Measurements from ENCODE around the gene ARL14EP. TPM values are rescaled to one million over a fixed set of nuclear protein-coding genes. Genes with fewer than 3 reads are reported as not detected.

ARL14EP gene
- total RNA-seq, 1 donor from 2014 or later, result 25.4 TPM

GRCh38 chr11:30316237-30316636 is 6.7 kb upstream of the ARL14EP start:
- TF ChIP-seq EZH2 (IDR thresholded peaks at IDR 0.05; ENCODE audit: insufficient read depth, low read length), result no peak
- no peak for TF ChIP-seq CTCF (IDR thresholded peaks at IDR 0.05; ENCODE audit: insufficient read depth, low read depth, low read length)
- H3K9me3 Mint-ChIP-seq (ENCODE audit: unreplicated experiment), result no peaks in the 10 kb centered on the region
- H4K20me1 ChIP-seq (ENCODE audit: insufficient read depth, low read length), result no peaks in the 10 kb centered on the region
- no peaks in the 10 kb centered on the region for H3K36me3 ChIP-seq (ENCODE audit: insufficient read depth, low read length)
- DNase-seq (ENCODE audit: low read depth) (no peak), FAIRE-seq (no peak)
- H3K4me2 ChIP-seq (ENCODE audit: low read length), result no peak overlapping the region
- H3K4me1 Mint-ChIP-seq (ENCODE audit: low read depth, unreplicated experiment), result peaks cover 14% of the 10 kb centered on the region
- no peaks in the 10 kb centered on the region for H3K79me2 ChIP-seq (ENCODE audit: insufficient read depth, low read length)
- H3K4me1 ChIP-seq (ENCODE audit: insufficient read depth, low read length), result peaks cover 4% of the 10 kb centered on the region
- no peak overlapping the region for H3K9ac ChIP-seq (ENCODE audit: low read length)
- no peak overlapping the region for H3K27ac ChIP-seq (ENCODE audit: low read depth, low read length)
- H3K27me3 ChIP-seq (ENCODE audit: insufficient read depth, low read length), result no peaks in the 10 kb centered on the region
- H3K36me3 Mint-ChIP-seq (ENCODE audit: low read depth, unreplicated experiment), result no peaks in the 10 kb centered on the region
- H3K4me3 ChIP-seq (ENCODE audit: insufficient read depth, low read depth, low read length), result no peak overlapping the region
- H2AFZ ChIP-seq (ENCODE audit: low read depth, low read length), result no peak overlapping the region
- no peaks in the 10 kb centered on the region for H3K9me3 ChIP-seq (ENCODE audit: insufficient read depth, low read depth, low read length)
- H3K27me3 Mint-ChIP-seq (ENCODE audit: low read depth, unreplicated experiment), result no peaks in the 10 kb centered on the region
- H3K4me3 Mint-ChIP-seq (ENCODE audit: unreplicated experiment), result no peak overlapping the region
- no peak overlapping the region for H3K27ac Mint-ChIP-seq (ENCODE audit: unreplicated experiment)

- Mint-ChIP-seq H3K27me3 (ENCODE audit: low read depth, unreplicated experiment) (no peaks in the 10 kb centered on the region), H3K36me3 (ENCODE audit: low read depth, unreplicated experiment) (no peaks in the 10 kb centered on the region), H3K4me1 (ENCODE audit: low read depth, unreplicated experiment) (peaks cover 14% of the 10 kb centered on the region), H3K27ac (ENCODE audit: unreplicated experiment) (no peak overlapping the region), H3K4me3 (ENCODE audit: unreplicated experiment) (no peak overlapping the region), H3K9me3 (ENCODE audit: unreplicated experiment) (no peaks in the 10 kb centered on the region)
- Histone ChIP-seq H3K9ac (ENCODE audit: low read length) (no peak overlapping the region), H3K9me3 (ENCODE audit: insufficient read depth, low read depth, low read length) (no peaks in the 10 kb centered on the region), H4K20me1 (ENCODE audit: insufficient read depth, low read length) (no peaks in the 10 kb centered on the region), H2AFZ (ENCODE audit: low read depth, low read length) (no peak overlapping the region), H3K79me2 (ENCODE audit: insufficient read depth, low read length) (no peaks in the 10 kb centered on the region), H3K4me2 (ENCODE audit: low read length) (peak overlapping the region; percentile 48), H3K27ac (ENCODE audit: low read depth, low read length) (no peak overlapping the region), H3K36me3 (ENCODE audit: insufficient read depth, low read length) (no peaks in the 10 kb centered on the region), H3K4me3 (ENCODE audit: insufficient read depth, low read depth, low read length) (no peak overlapping the region), H3K4me1 (ENCODE audit: insufficient read depth, low read length) (peaks cover 4% of the 10 kb centered on the region), H3K27me3 (ENCODE audit: insufficient read depth, low read length) (no peaks in the 10 kb centered on the region)
- DNase-seq (ENCODE audit: low read depth) (peak; percentile 8), FAIRE-seq (no peak)
- TF ChIP-seq EZH2 (IDR thresholded peaks at IDR 0.05; ENCODE audit: insufficient read depth, low read length) (no peak), CTCF (IDR thresholded peaks at IDR 0.05; ENCODE audit: insufficient read depth, low read depth, low read length) (no peak)
These were observed 5.9 kb upstream of the ARL14EP start for GRCh38 chr11:30317030-30317429.

- Histone ChIP-seq H3K4me3 (ENCODE audit: insufficient read depth, low read depth, low read length) (no peak overlapping the region), H2AFZ (ENCODE audit: low read depth, low read length) (no peak overlapping the region), H3K79me2 (ENCODE audit: insufficient read depth, low read length) (peaks cover 34% of the 10 kb centered on the region), H3K4me2 (ENCODE audit: low read length) (no peak overlapping the region), H4K20me1 (ENCODE audit: insufficient read depth, low read length) (peaks cover 7% of the 10 kb centered on the region), H3K4me1 (ENCODE audit: insufficient read depth, low read length) (peaks cover 22% of the 10 kb centered on the region), H3K9me3 (ENCODE audit: insufficient read depth, low read depth, low read length) (no peaks in the 10 kb centered on the region), H3K36me3 (ENCODE audit: insufficient read depth, low read length) (no peaks in the 10 kb centered on the region), H3K27me3 (ENCODE audit: insufficient read depth, low read length) (no peaks in the 10 kb centered on the region), H3K9ac (ENCODE audit: low read length) (no peak overlapping the region), H3K27ac (ENCODE audit: low read depth, low read length) (no peak overlapping the region)
- H3K4me1 Mint-ChIP-seq (ENCODE audit: low read depth, unreplicated experiment), result peaks cover 15% of the 10 kb centered on the region
- no peak overlapping the region for H3K27ac Mint-ChIP-seq (ENCODE audit: unreplicated experiment)
- H3K36me3 Mint-ChIP-seq (ENCODE audit: low read depth, unreplicated experiment), result no peaks in the 10 kb centered on the region
- no peak for DNase-seq (ENCODE audit: low read depth)
- FAIRE-seq, result no peak
- H3K9me3 Mint-ChIP-seq (ENCODE audit: unreplicated experiment), result no peaks in the 10 kb centered on the region
- no peak overlapping the region for H3K4me3 Mint-ChIP-seq (ENCODE audit: unreplicated experiment)
- H3K27me3 Mint-ChIP-seq (ENCODE audit: low read depth, unreplicated experiment), result no peaks in the 10 kb centered on the region
- TF ChIP-seq EZH2 (IDR thresholded peaks at IDR 0.05; ENCODE audit: insufficient read depth, low read length) (no peak), CTCF (IDR thresholded peaks at IDR 0.05; ENCODE audit: insufficient read depth, low read depth, low read length) (no peak)
These were observed 1.6 kb upstream of the ARL14EP start for GRCh38 chr11:30321321-30321720.
